ENCODE measurements around the gene EML6. TPM values are rescaled to one million over a fixed set of nuclear protein-coding genes. Genes with fewer than 3 reads are reported as not detected.

The EML6 gene
- total RNA-seq, 1 experiment from 2014 or later: 6.6 TPM

GRCh38 chr2:54830546-54830945 lies 107.1 kb downstream of the EML6 start:
- no peak overlapping the region for H3K4me3 ChIP-seq (replicated peaks in 1 of 2; ENCODE audit: low read depth in 1 of 2, low read length in 2 of 2)
- H3K36me3 ChIP-seq (ENCODE audit: control insufficient read depth in 1 of 2, insufficient read depth in 2 of 2, low read length in 2 of 2): no peaks in the 10 kb centered on the region
- DNase-seq (ENCODE audit: low read depth, low spot score) (no peak), ATAC-seq (no peak)
- H3K9me2 ChIP-seq (ENCODE audit: insufficient read depth): no peaks in the 10 kb centered on the region
- H2AFZ ChIP-seq (ENCODE audit: low read depth, low read length, poor library complexity, severe bottlenecking): no peak overlapping the region
- no peaks in the 10 kb centered on the region for H4K20me1 ChIP-seq (ENCODE audit: insufficient read depth)
- H3K9ac ChIP-seq (ENCODE audit: low read length): no peak overlapping the region
- H3K4me2 ChIP-seq (ENCODE audit: low read length): no peak overlapping the region
- ChIA-PET CTCF (no interaction called here), RAD21 (ENCODE audit: low non-redundant PET in 1 of 2, low total read pairs in 2 of 2, uncharacterized antibody in 2 of 2, unreplicated experiment in 2 of 2) (no interaction called here), POLR2A (no interaction called here)
- H3K9me3 ChIP-seq (ENCODE audit: control insufficient read depth in 1 of 2, insufficient read depth in 1 of 2, low read depth in 1 of 2, low read length in 2 of 2): no peaks in the 10 kb centered on the region
- no peaks in the 10 kb centered on the region for H3K4me1 ChIP-seq (ENCODE audit: control insufficient read depth in 1 of 2, insufficient read depth in 2 of 2, low read length in 2 of 2)
- no peak for TF ChIP-seq REST (IDR thresholded peaks at IDR 0.05; ENCODE audit: low read depth)
- TF ChIP-seq ZBTB33 (IDR thresholded peaks at IDR 0.05; ENCODE audit: extremely low read depth, insufficient replicate concordance, low read length): no peak
- no peak for TF ChIP-seq ZFX (IDR thresholded peaks at IDR 0.05)
- TF ChIP-seq ELF1 (IDR thresholded peaks at IDR 0.05; ENCODE audit: borderline replicate concordance, low read depth): no peak
- TF ChIP-seq CEBPB (IDR thresholded peaks at IDR 0.05; ENCODE audit: low read depth): no peak
- TF ChIP-seq YY1 (IDR thresholded peaks at IDR 0.05; ENCODE audit: extremely low read depth, insufficient replicate concordance, low read depth, low read length): no peak
- no peak for TF ChIP-seq FOSL1 (IDR thresholded peaks at IDR 0.05; ENCODE audit: low read depth)
- TF ChIP-seq SP1 (IDR thresholded peaks at IDR 0.05; ENCODE audit: low read depth): no peak
- no peak for TF ChIP-seq CBX3 (IDR thresholded peaks at IDR 0.05; ENCODE audit: low read depth)
- no peak for TF ChIP-seq SIN3A (IDR thresholded peaks at IDR 0.05; ENCODE audit: low read depth)
- no peak for TF ChIP-seq POLR2A (IDR thresholded peaks at IDR 0.05; ENCODE audit: borderline replicate concordance, extremely low read depth, insufficient read depth, insufficient read length)
- no peak for TF ChIP-seq EGR1 (IDR thresholded peaks at IDR 0.05; ENCODE audit: low read depth)
- TF ChIP-seq JUND (IDR thresholded peaks at IDR 0.05): no peak
- no peak for TF ChIP-seq EZH2phosphoT487 (IDR thresholded peaks at IDR 0.05; ENCODE audit: borderline replicate concordance)
- TF ChIP-seq ATF3 (IDR thresholded peaks at IDR 0.05): no peak
- no peak for TF ChIP-seq POLR2AphosphoS5 (IDR thresholded peaks at IDR 0.05; ENCODE audit: low read depth, low read length)
- TF ChIP-seq ZNF274 (IDR thresholded peaks at IDR 0.05; ENCODE audit: low read depth, low read length): no peak
- no peak for TF ChIP-seq CTCF (IDR thresholded peaks at IDR 0.05 in 2 of 3, conservative IDR thresholded peaks at IDR 0.05 in 1 of 3; ENCODE audit: borderline replicate concordance in 1 of 3, insufficient read depth in 1 of 3, low read depth in 2 of 3, low read length in 2 of 3)
- TF ChIP-seq TCF7L2 (IDR thresholded peaks at IDR 0.05; ENCODE audit: borderline replicate concordance, extremely low read depth, insufficient read depth, insufficient read length): no peak
- no peaks in the 10 kb centered on the region for H3K27me3 ChIP-seq (ENCODE audit: insufficient read depth, low read length)
- no peak overlapping the region for H3K27ac ChIP-seq (ENCODE audit: low read depth, low read length)
- BruUV-seq (replicated peaks): no TSS peak
- intact Hi-C loops (cut with micrococcal nuclease): loop anchor here (10.0 kb wide), 2 partner anchors 106 to 726 kb away; partner anchors contain the start of gene EML6
- H3K79me2 ChIP-seq (ENCODE audit: insufficient read depth, low read length): no peaks in the 10 kb centered on the region

Data from HCT116 (cell line).